Measurements from ENCODE around the gene GNAZ.

The GNAZ gene

DNA sequence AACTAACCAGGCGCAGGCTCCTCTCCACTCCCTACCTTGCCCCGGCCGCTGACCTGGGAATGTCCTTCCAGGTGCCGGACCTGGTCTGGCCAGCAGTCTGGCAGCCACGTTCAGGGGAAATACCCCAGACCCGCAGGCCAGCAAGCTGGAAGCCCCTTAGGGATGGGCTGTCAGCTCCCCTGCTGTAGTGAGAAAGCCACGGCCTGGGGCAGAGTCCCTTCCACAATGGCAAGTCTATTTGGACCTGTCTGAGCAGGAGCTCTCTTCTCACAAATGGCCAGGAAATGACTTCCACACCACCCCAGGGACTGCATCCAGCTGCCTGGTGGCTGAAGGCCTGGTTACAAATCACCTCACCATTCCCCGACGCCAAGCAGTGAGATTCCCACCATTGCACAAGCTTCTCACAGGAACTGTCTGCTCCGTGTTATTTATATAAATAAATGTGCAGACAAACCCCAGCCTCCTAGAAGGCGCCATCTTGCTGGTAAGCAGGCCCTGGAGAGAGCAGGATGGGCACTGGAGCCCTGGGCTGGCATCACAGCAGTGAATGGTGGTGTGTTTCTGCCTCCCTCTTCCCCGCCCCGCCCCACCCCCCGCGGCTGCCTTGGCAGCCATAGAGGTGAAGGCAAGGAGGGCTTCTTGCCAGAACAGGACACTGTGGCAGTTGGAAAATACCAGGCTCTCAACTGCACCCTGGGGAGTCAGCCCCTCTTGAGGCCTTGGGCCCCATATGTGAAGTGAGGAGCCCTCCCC, 47.8 kb downstream of the GNAZ start:
- Histone ChIP-seq H3K4me3 (replicated peaks; ENCODE audit: low read depth, low read length) (no peak overlapping the region), H3K36me3 (ENCODE audit: control insufficient read depth, insufficient read depth, low read length) (no peaks in the 10 kb centered on the region), H3K27me3 (replicated peaks; ENCODE audit: control insufficient read depth, insufficient read depth, low read length) (no peaks in the 10 kb centered on the region)
- DNase-seq (ENCODE audit: extremely low read depth, insufficient read length) = no peak
- TF ChIP-seq, protein P1, sequence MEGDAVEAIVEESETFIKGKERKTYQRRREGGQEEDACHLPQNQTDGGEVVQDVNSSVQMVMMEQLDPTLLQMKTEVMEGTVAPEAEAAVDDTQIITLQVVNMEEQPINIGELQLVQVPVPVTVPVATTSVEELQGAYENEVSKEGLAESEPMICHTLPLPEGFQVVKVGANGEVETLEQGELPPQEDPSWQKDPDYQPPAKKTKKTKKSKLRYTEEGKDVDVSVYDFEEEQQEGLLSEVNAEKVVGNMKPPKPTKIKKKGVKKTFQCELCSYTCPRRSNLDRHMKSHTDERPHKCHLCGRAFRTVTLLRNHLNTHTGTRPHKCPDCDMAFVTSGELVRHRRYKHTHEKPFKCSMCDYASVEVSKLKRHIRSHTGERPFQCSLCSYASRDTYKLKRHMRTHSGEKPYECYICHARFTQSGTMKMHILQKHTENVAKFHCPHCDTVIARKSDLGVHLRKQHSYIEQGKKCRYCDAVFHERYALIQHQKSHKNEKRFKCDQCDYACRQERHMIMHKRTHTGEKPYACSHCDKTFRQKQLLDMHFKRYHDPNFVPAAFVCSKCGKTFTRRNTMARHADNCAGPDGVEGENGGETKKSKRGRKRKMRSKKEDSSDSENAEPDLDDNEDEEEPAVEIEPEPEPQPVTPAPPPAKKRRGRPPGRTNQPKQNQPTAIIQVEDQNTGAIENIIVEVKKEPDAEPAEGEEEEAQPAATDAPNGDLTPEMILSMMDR (IDR thresholded peaks at IDR 0.05; ENCODE audit: insufficient read depth, low read length, poor library complexity, severe bottlenecking) = no peak

DNA sequence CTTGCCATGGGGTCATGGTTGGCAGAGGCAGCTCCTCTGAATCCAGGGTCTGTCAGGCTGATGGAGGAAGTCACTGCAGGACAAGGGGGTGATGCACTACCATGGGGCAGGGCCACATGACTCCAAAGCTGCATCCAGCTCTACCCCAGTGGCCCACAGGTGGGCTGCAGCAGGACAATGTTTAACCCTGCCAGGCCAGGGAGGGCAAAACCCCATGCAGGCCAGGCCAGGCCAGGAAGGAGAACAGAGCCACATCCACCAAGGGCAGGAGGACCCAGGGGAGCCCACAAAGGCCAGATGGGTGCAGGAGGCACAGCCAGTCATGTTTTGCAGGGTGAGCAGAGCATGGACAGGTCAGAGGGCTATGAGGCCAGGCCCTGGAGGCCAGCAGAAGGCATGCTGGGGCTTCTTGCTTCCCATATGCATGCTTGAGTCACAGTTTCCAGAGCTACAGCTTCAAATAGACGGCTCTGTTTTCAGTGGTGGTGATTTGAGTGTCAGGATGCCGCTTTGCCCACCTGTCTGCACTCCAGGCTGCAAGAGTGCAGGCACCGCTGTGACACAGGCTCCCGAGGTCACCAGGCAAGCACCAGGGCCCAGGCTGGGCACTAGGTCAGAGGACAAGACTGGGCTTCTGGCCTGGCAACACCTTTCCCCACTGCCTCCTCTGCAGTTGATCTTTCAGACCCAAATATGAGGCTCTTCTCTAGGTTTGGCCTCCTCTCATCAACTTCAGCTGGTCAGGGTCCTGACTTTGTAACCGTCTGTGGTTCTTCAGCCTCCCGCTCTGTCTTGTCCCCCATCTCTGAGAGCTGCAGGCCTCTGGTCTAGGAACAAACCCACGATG, 48.6 kb downstream of the GNAZ start:
- TF ChIP-seq, protein P1 (IDR thresholded peaks at IDR 0.05; ENCODE audit: insufficient read depth, low read length, poor library complexity, severe bottlenecking) = no peak
- Histone ChIP-seq H3K4me3 (replicated peaks; ENCODE audit: low read depth, low read length) (no peak overlapping the region), H3K27me3 (replicated peaks; ENCODE audit: control insufficient read depth, insufficient read depth, low read length) (no peaks in the 10 kb centered on the region), H3K36me3 (ENCODE audit: control insufficient read depth, insufficient read depth, low read length) (no peaks in the 10 kb centered on the region)
- DNase-seq (ENCODE audit: extremely low read depth, insufficient read length) = no peak

DNA sequence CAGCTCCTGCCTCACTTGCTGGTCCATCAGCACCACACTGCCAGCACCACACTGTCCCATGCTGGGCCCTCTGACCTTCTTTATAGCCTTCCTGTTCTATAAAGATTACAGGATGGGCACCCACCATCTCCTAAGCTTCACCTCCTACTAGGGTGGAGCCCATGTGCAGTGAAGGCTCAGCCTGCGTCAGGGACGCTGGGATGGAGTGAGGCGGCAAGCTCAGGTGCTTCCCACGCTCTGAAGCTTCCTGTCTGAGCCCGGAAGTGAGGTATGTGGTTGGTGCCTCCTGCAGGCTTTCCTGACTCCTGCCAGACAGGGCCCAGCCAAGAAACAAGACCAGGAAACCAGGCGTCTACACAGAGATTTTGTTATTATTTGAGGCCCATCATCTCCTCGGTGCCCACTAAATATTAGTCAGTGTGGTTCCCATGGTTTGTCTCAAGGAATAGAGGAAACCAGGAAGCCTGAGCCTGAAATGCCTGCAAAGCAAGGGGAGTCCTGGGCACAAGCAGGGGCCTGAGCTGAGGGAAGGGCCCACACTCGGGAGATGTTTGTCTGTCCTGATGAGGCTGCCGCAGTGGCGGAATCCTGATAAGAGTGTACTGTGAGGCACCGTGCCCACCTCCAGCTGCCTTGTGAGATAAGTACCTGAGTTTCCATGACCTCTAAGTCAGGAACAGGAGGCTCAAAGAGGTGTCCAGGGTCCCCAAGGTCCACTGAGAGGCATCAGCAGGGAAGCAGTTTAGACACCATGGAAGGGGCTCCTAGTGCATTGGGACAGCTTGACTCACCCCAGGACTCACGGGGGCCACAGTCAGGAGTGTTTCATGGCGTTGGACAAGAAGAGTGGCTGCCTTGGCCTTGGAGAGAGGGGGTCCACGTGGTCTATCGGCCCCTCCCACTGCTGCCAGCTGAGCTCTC, 49.4 kb downstream of the GNAZ start:
- Histone ChIP-seq H3K4me3 (replicated peaks; ENCODE audit: low read depth, low read length) (no peak overlapping the region), H3K36me3 (ENCODE audit: control insufficient read depth, insufficient read depth, low read length) (no peaks in the 10 kb centered on the region), H3K27me3 (replicated peaks; ENCODE audit: control insufficient read depth, insufficient read depth, low read length) (no peaks in the 10 kb centered on the region)
- TF ChIP-seq, protein P1 (IDR thresholded peaks at IDR 0.05; ENCODE audit: insufficient read depth, low read length, poor library complexity, severe bottlenecking) = no peak
- no peak for DNase-seq (ENCODE audit: extremely low read depth, insufficient read length)

DNA sequence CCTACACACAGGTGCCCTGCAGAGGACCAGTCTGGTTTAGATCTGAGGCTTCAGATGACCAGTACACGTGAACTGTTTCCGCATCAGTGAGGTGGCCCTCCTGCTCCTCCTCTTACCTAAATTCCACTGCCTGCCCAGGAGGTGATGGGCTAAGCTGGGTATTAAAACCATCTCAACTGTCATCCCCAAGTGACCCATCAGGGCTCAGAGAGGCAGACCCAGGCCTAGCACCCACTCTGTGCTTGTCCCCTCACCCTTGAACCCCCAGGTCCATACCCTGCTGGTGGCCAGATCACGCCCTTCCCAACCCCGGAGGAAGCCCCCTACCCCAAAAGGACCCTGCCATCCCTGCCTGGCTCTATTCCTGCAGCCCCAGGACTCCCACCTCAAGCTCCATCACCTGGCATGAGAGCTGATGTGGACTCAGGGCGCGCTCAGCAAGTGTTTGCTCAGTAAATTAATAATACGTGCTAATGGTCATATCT, 50.1 kb downstream of the GNAZ start:
- TF ChIP-seq, protein P1 (IDR thresholded peaks at IDR 0.05; ENCODE audit: insufficient read depth, low read length, poor library complexity, severe bottlenecking) = no peak
- Histone ChIP-seq H3K27me3 (replicated peaks; ENCODE audit: control insufficient read depth, insufficient read depth, low read length) (no peaks in the 10 kb centered on the region), H3K4me3 (replicated peaks; ENCODE audit: low read depth, low read length) (no peak overlapping the region), H3K36me3 (ENCODE audit: control insufficient read depth, insufficient read depth, low read length) (no peaks in the 10 kb centered on the region)
- DNase-seq (ENCODE audit: extremely low read depth, insufficient read length) = no peak

DNA sequence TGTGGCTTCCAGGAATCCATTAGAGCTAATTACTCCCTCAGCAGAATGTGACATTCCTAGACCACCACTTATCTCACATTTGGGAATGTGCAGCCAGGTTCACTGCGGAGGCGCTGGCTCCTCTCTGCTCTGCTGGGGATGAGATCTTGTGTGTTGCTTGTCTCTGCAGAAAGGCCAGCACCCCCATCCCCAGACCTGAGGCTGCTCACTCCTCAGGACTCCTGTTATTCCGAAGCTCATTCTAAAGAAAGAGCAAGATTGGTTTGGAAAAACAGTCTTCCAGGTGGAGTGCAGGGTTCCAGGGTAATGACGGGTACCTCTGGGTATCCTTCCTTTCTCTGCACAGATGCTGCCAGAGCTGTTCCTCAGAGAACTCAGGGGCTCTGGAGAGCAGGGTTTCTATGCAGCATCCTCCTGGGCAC, 50.7 kb downstream of the GNAZ start:
- H3K4me3 ChIP-seq (replicated peaks; ENCODE audit: low read depth, low read length) = no peak overlapping the region
- TF ChIP-seq, protein P1 (IDR thresholded peaks at IDR 0.05; ENCODE audit: insufficient read depth, low read length, poor library complexity, severe bottlenecking) = no peak
- no peaks in the 10 kb centered on the region for H3K36me3 ChIP-seq (ENCODE audit: control insufficient read depth, insufficient read depth, low read length)
- DNase-seq (ENCODE audit: extremely low read depth, insufficient read length) = no peak
- H3K27me3 ChIP-seq (replicated peaks; ENCODE audit: control insufficient read depth, insufficient read depth, low read length) = no peaks in the 10 kb centered on the region
